Kidney glomerular epithelial cell (primary cell): Measurements from ENCODE around the gene NUP37.

Experiments
- DNase-seq: peaks from one replicate; lab custom pipeline; 2025; lab: John Stamatoyannopoulos, UW

The NUP37 gene

GRCh38 chr12:102029141-102029540 is 90.8 kb downstream of the NUP37 start:
- no peak for DNase-seq

- no peak for DNase-seq
These were observed 93.2 kb downstream of the NUP37 start for GRCh38 chr12:102026728-102027127.

- DNase-seq, result no peak
These were observed 95.1 kb downstream of the NUP37 start for GRCh38 chr12:102024765-102025164.

GRCh38 chr12:102023343-102023930 is 96.5 kb downstream of the NUP37 start:
- no peak for DNase-seq
